NCI-H226 (cell line): Measurements from ENCODE around the gene SEPSECS.
A peak's percentile ranks its signal among the peaks of the same experiment; 100 is the strongest.

ENCODE experiments used
- DNase-seq: peaks from one replicate; pipeline ENCODE4 v3.0.0-alpha.2; 2015

SEPSECS gene

GRCh38 chr4:25159837-25160713, at the start of gene SEPSECS:
Gene SEPSECS (minus strand): TSS chr4:25160449. CDS start chr4:25160369, 80 bp downstream.
- peak; percentile 87 for DNase-seq

- DNase-seq: no peak
These were observed 49.5 kb upstream of the SEPSECS start for GRCh38 chr4:25209702-25210101.

GRCh38 chr4:25207997-25208396, 47.7 kb upstream of the SEPSECS start:
- DNase-seq: no peak

- DNase-seq: no peak
These were observed 38.5 kb upstream of the SEPSECS start for GRCh38 chr4:25198713-25199112.

DNA sequence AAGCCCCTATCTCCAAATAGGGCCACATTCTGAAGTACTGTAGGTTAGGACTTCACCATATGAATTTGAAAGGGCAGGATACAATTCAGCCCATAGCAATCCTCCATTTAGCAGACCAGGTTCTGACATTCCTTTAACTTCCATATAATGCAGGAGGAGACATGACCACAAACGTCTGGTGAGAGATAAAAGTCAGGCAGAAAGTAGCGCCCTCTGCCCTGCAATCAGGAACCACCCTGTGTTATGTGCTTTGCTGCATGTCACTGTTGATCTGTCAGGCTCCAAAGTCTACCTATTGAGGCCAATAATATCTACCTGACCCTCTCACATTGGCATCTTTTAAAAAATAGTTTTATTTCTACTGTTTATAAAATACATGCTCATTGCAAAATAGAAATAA, 30.2 kb upstream of the SEPSECS start:
- no peak for DNase-seq

- no peak for DNase-seq
These were observed 23.8 kb upstream of the SEPSECS start for GRCh38 chr4:25184056-25184455.

DNA sequence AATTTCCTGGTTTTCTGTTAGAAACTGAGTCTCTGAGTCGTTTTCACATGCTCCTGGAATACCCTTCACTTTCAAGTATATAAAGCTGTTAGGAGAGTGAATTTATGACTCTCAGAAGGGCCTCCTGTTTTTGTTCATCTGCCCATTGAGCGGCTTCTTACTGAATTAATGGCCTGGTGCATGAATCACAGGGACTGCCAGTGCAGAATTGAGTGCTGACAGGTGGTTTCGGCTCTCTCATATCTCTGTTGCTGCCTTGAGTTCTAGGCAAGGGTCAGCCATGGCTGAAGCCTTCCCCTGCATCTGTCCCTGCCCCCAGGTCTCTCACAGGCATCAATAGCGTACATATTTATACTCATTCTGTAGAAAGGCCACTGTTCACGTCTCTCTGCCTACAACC, 22.7 kb upstream of the SEPSECS start:
- DNase-seq: no peak

- DNase-seq: no peak
These were observed 20.4 kb upstream of the SEPSECS start for GRCh38 chr4:25180524-25181131.

DNA sequence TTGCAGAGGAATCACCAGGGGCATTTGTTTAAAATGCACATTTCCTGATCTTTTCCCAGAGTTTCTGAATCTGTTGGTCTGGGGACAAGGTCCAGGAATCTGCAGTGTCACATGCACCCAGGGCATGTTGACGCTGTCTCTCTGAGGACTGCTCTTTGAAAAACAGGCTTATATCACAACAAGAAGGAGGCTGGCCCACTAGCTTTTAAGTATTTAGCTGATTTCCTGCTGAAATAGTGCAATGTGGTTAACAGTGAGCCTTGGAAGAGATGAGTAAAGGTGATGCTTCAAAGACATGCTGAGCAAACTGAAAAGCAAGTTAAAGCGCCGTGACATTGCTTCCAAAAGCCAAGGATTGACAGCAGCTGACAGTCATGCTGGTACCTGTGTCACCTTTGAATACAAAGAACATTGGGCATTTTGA, 18.6 kb upstream of the SEPSECS start:
- DNase-seq: no peak

- DNase-seq: no peak
These were observed 16.9 kb upstream of the SEPSECS start for GRCh38 chr4:25177147-25177546.

- DNase-seq: peak; percentile 37
These were observed 14.4 kb upstream of the SEPSECS start for GRCh38 chr4:25174674-25175073.

- DNase-seq: peak; percentile 94
These were observed 13.0 kb upstream of the SEPSECS start for GRCh38 chr4:25172961-25173915.

- DNase-seq: no peak
These were observed 11.1 kb upstream of the SEPSECS start for GRCh38 chr4:25171201-25171865.

- no peak for DNase-seq
These were observed 9.2 kb upstream of the SEPSECS start for GRCh38 chr4:25169446-25169845.

DNA sequence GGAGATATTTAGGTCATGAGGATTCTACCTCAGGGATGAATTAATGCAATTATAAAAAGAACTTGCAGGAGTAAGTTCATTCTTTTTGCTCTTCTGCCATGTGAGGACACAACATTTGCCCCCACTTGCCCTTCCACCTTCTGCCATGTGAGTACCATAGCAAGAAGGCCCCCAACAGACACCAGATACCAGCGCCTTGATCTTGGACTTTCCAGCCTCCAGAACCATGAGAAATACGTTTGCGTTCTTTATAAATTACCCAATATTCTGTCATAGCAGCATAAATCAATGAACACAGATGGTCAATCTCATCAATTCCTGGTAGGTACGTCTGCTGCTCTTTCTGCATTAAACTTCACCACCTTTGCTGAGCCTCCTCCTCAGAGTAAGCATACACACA, 5.7 kb upstream of the SEPSECS start:
- no peak for DNase-seq

DNA sequence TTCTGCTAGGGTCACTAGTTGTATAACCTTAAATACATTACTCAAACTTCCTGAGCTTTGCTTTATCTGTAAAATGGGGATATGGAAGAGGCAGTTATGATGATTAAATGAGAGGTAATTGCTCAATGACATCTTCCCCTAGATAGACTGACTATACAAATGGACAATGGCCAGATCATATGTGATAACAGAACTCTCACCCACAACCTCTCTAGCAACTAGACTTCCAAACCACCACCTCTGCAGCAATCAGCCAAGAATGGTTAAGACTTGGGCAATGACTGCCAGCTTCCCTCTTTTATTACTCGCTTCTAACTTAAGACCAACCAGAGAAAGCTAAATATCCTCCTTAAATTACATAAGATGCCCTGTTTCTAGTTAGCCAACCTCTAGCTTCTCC, 2.9 kb upstream of the SEPSECS start:
- DNase-seq: no peak

DNA sequence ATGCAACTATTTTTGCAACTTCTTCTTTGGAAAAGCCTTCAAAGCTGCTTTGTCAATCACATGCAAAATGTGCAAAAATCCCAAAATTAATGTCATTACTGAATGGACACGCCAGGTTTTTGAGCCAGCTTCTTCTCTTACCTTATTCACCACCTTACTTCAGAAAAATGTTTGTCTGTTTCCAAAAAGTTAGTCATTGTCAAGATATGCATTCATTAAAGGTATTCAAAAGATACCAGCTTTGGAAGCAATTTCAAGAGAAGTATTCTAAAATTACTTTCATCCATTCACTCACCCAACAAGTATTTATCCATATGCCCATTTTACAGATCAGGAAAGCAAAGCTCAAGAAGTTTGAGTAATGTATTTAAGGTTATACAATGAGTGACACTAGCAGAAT, 2.3 kb upstream of the SEPSECS start:
- no peak for DNase-seq

DNA sequence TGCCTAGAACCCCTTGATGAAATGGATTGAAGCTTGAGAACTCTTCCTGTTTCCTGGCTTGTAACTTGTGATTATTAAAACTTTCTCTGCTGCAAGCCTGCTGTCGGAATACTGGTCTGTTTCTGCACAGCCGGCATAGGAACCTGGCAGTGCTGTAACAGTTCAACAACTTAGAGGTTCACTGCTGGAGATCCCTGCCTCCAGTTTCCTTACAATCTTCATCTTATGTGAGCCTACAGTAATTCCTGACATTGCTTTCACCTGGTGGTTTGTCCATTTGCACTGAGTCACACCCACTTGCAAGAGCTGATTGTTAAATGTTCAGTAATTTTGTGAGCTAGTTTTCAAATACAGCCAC, 1.3 kb upstream of the SEPSECS start:
- DNase-seq: no peak

DNA sequence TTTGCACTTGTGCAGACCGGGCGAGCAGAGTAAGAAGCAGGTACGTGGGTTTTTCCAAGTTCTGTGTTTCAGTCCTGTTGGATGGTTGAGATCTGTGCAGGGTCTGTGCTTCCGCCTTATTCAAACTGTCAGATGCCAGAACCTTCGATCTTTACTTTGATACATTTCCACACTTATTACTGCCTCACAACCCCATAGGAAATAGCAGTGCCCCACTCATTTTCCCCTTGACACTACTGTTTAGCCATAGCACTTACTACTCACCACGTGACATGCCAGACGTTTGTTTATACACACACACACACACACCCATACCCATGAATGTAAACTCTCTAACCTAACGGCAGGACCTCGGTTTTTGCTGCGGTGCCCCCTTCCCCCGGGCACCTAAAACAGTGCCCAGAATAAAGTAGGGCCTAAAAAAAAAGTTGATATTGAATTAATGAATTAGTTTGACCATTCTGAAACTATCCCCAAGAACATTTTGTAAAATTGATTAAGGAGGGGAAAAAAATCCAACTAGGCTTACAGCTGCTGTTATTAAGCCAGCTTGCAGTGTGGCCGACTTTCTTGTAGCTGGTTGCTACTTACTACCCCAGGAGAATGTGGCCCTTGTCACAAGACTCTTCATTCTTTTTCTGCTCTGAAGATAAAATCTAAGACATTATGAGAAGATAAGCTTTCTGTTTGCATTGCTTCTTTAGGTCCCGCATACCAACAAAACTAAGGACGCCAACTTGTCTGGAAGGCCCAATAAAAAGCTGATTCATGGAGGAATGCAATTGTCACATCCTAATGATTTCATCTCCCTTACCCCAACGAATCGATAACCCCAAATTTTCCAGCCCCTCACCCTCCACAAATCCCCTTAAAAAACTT, 704 bp upstream of the SEPSECS start:
- DNase-seq: no peak

- no peak for DNase-seq
These were observed 1.4 kb downstream of the SEPSECS start for GRCh38 chr4:25158817-25159216.

GRCh38 chr4:25157081-25157480, 3.2 kb downstream of the SEPSECS start:
- no peak for DNase-seq

GRCh38 chr4:25155947-25156346, 4.3 kb downstream of the SEPSECS start:
- no peak for DNase-seq
